ES-I3 (cell line): Measurements from ENCODE around the gene FGD4.
"Not testable (repeated sequence)": the region's sequence is repeated elsewhere in the genome, so short reads cannot be mapped to it uniquely, and the experiment has no call there.

Source experiments
- H3K36me3 ChIP-seq: 2 replicates; pipeline ENCODE4 v1.6.1; 2013; ENCODE audit warnings: mild to moderate bottlenecking, low read length, control low read depth, moderate library complexity; ENCODE audit not compliant: insufficient read depth
- H3K4me1 ChIP-seq: 2 replicates; pipeline ENCODE4 v1.6.1; 2013; ENCODE audit warnings: mild to moderate bottlenecking, control low read depth, low read length; ENCODE audit not compliant: insufficient read depth
- H3K9ac ChIP-seq: 2 replicates; pipeline ENCODE4 v1.6.1; 2013; ENCODE audit warnings: low read depth, mild to moderate bottlenecking, low read length, moderate library complexity
- H3K9me3 ChIP-seq: 2 replicates; pipeline ENCODE4 v1.6.1; 2013; ENCODE audit warnings: mild to moderate bottlenecking, low read length, moderate library complexity; ENCODE audit not compliant: control insufficient read depth, insufficient read depth

The FGD4 gene

DNA sequence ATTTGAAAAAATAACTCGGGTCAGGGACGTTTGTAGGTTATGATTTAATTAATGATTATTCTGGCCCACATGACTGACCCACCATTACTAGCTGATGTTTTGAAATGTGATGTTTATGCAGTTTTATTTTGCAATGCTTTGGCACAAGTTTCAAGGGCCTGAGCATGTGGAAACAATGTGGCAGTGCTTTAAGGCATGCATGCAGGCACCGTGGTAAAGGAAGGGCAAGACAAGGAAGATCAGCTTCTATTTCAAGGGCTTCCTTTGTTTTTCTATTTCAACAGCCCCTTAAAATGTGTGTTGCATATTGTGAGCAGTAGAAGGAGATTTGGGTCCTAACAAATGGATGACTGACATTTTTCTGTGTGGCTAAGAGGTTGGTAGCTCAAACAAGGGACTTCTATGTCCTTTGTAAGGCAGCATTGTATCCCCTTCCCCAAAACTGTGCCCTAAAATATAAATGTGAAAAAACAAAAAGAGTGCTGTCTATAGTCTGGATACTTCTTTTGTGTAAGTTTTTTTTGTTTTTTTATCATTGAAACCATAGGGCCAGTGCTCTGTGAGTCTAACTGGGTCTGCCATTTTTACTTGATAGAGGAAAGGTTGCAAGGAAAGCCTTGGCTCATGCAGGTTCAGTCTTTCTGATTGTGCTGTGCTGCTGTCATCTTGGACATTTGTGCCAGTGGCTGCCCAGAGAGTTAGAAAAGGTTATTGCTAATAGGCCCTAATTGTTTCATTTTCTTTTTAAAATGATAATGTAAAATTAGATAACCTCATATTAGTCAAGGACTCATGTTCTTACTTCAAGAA, 103.5 kb downstream of the FGD4 start:
- Histone ChIP-seq H3K4me1 (peaks cover 42% of the 10 kb centered on the region), H3K9ac (no peak overlapping the region), H3K36me3 (no peaks in the 10 kb centered on the region), H3K9me3 (no peaks in the 10 kb centered on the region)

DNA sequence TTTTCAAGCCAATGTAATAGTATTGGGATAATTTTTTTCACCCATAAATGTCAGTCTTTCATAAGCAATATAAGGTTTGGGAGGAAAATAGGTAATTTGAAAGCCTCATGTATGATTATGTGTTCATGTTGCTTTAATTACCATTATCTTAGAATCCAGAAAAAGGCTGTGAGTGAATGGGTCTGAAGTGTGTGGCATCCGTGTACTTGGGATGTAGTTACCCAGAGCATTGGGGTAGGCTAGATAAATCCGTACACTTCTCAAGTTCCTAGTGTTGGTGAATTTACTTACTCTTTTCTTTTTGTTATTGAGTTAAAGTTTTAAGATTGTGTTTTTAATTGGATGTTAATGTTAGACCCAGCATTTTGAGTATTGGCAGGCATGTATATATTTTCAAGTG, 104.4 kb downstream of the FGD4 start:
- Histone ChIP-seq H3K9me3 (no peaks in the 10 kb centered on the region), H3K9ac (no peak overlapping the region), H3K4me1 (peaks cover 42% of the 10 kb centered on the region), H3K36me3 (no peaks in the 10 kb centered on the region)

DNA sequence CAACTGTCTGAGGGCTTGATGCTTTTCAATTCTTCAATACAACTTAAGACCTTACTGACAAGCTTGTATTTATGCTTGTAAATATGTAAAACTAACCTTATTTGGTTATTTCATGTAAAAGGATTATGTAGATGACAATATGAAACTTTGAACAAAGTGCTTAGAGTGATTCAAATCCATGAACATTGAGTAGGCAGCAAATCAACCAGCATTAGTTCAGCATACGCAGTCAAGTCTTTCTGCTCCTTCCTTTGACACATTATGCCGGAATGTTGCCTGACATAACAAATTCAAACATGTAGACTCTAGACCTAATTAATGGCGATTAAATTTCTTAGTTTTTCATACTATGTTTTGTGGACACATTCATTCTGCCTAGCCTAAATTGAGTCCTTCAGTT, 105.2 kb downstream of the FGD4 start:
- H3K4me1 ChIP-seq = peaks cover 39% of the 10 kb centered on the region
- H3K9ac ChIP-seq = no peak overlapping the region

DNA sequence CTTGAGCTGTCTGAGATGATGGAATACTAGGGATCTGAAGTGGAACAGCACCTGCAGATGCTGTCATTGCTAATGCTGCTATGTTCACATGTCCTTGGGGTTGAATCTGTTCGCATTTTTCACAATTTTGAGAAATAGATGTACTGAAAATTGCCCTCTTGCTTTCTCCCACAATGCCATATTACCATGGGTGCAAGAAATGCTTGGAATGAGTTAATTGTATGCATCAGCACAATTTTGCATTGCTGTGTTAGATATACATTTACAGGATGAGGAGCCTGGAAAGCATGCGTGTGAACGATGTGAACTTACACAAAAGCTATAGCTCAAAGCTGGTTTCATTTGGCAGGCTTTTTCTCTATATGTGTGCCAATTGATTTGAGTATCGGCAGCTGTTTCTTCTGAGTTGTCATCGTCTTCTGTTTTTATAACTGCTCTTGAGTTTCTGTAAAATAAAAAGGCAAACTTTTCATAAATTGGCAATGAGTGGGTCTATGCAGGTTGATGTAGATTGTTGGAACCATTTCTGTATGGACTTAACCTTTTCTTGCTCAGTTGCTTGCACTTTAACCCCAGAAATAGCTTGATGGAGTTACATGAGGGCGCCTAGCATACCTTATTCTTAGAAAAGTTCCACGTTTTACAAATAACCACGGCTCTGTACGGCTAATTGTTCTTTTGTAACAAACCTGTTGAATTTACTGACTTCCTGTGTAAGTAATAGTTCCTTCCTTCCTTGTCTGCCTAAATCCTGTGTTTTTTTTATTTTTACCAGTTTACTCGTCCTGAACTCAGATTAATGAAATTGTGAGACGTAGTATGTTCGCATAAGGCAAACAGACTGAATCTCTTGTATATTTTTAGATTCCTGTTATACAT, 105.9 kb downstream of the FGD4 start:
- no peaks in the 10 kb centered on the region for H3K9me3 ChIP-seq
- no peaks in the 10 kb centered on the region for H3K36me3 ChIP-seq
- H3K4me1 ChIP-seq = peaks cover 39% of the 10 kb centered on the region
- no peak overlapping the region for H3K9ac ChIP-seq

More for the DNA sequence above, 105.2 kb downstream of the FGD4 start:
- Histone ChIP-seq H3K36me3 (no peaks in the 10 kb centered on the region), H3K9me3 (no peaks in the 10 kb centered on the region)

DNA sequence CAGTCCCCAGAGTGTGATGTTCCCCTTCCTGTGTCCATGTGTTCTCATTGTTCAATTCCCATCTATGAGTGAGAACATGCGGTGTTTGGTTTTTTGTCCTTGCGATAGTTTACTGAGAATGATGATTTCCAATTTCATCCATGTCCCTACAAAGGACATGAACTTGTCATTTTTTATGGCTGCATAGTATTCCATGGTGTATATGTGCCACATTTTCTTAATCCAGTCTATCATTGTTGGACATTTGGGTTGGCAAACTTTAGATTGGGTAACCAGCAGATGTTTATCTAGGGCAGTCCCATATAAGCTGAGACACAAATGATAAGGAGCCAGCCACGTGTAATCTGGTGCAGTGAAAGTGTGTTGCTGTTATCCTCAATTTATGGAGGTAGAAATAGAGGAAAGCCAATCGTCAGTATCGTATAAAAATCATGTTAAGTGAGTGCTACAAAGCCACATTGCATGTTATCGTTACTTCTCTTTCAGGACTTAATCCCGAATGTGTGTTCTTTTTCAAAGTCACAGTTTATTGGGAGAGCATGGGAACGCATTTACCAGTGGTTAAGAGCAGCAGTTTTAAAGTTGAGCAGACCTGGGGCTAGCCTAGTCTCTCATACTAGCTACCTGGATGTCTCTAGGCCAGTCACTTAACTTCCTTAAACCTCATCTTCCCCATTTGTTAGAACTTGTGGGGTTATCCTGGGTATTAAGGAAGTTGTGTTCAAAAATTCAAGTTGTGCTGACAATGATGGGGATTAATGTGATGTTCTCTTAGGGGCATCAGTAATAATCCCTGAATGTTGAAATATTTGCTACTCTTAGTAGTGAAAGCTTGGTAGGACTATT, 108.0 kb downstream of the FGD4 start:
- not testable (repeated sequence) for H3K9me3 ChIP-seq, H3K36me3 ChIP-seq, H3K9ac ChIP-seq
- H3K4me1 ChIP-seq = peaks cover 35% of the 10 kb centered on the region

DNA sequence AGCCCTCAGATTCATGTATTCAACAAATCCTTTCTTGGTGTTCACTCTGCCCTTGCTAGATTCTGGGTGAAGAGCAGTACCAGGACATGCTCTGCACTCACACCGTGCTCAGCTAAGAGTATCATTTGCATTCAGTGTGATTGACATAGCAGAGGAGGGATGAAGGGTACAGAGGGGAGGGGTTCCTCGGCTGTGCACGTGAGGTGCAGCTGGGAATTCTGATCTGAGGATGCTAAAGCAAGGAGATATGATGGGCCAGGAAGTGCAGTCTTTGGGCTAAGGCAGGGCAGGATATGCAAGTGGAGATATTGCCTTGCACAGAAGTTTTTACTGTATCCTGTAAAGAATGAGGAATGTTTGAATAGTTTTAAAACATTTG, 108.6 kb downstream of the FGD4 start:
- H3K4me1 ChIP-seq = peaks cover 30% of the 10 kb centered on the region
- H3K9ac ChIP-seq = no peak overlapping the region
- H3K36me3 ChIP-seq = no peaks in the 10 kb centered on the region
- H3K9me3 ChIP-seq = no peaks in the 10 kb centered on the region

DNA sequence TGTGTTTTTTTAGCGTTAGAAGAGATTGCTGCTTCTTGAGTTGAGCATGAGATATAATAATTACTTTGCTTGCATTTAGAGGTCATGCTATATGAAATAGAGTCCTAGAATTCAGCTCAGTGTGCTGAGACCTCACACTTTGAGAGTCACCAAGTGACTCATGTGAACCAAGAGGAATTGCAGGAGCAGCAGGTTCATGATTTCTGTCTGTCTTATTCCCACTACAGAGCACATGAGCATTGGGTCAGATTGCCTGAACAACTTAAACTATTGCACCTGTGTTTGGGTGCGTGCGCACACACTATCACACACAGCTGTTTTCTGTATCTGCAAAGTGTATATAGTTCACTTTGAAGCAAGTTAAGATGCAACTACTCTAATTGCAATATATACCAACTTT, 109.3 kb downstream of the FGD4 start:
- H3K36me3 ChIP-seq = no peaks in the 10 kb centered on the region

DNA sequence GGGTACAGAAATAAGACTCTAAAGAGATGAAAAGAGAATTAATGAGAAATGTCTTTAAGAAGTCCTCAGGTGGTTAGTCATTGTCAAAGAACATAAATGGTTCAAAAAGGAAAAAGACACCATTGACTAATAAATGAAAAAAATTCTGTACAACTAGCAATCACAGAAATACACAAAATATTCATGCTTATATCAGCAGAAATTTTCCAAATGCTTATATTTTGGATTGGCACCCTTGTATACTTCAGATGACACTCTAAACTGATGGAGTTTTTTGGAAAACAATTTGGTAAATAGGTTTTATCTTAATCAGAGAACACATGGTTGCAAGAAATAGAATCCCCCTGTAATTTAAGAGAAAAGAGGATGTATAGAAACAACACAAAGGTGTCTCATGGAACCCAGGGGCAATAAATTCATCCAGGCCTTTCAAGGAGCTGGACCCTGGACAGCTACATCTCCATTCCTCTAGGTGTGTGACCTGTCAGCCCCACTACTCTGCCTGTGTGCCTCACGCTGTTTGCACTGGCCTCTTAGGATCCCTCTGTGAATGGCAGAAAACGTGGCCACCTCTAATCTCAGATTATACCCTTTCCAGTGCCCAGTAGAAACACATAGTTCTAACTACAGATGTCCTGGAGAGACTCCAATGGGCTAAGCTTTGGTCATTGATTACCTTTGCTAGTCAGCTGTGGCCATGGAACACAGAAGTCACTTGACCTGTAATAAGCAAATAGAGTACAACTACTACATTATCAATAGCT, 110.2 kb downstream of the FGD4 start:
- no peak overlapping the region for H3K9ac ChIP-seq
- no peaks in the 10 kb centered on the region for H3K9me3 ChIP-seq
- no peaks in the 10 kb centered on the region for H3K36me3 ChIP-seq
- peaks cover 22% of the 10 kb centered on the region for H3K4me1 ChIP-seq

More for the DNA sequence above, 109.3 kb downstream of the FGD4 start:
- no peak overlapping the region for H3K9ac ChIP-seq
- H3K9me3 ChIP-seq = no peaks in the 10 kb centered on the region
- H3K4me1 ChIP-seq = peaks cover 26% of the 10 kb centered on the region

DNA sequence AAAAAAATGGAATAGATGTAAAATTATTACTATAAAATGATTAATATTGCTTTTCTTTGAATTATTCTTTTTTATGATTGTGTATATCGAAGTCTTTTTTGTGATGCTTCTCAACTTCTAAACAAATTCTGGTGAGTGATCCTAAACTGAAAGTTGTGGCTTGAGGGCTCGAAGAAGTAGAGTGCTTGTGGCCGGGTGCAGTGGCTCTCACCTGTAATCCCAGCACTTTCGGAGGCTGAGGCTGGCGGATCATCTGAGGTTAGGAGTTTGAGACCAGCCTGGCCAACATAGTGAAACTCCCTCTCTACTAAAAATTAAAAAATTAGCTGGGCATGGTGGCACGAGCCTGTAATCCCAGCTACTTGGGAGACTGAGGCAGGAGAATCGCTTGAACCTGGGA, 112.6 kb downstream of the FGD4 start:
- not testable (repeated sequence) for H3K36me3 ChIP-seq, H3K9ac ChIP-seq, H3K9me3 ChIP-seq
- H3K4me1 ChIP-seq = peaks cover 24% of the 10 kb centered on the region; the same call in 1 of the 2 replicates

DNA sequence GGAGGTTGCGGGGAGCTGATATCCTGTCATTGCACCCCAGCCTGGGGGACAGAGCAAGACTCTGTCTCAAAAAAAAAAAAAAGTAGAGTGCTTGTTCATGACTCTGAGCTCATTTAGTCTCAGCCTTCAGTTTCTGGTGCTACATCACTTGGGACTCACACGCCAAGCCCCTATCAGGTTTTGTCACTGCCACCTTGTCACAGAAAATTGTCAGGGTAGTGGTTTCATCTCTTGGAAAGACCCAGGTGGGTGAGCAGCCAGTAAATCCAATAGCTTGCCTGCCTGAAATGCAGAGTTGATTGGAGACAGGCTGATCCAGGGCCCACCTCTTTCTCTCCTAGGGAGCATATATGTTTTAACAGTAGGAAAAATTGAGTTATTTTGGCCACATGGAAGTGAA, 113.0 kb downstream of the FGD4 start:
- no peak overlapping the region for H3K9ac ChIP-seq
- peaks cover 24% of the 10 kb centered on the region; the same call in 1 of the 2 replicates for H3K4me1 ChIP-seq
- H3K36me3 ChIP-seq = no peaks in the 10 kb centered on the region
- no peaks in the 10 kb centered on the region for H3K9me3 ChIP-seq

DNA sequence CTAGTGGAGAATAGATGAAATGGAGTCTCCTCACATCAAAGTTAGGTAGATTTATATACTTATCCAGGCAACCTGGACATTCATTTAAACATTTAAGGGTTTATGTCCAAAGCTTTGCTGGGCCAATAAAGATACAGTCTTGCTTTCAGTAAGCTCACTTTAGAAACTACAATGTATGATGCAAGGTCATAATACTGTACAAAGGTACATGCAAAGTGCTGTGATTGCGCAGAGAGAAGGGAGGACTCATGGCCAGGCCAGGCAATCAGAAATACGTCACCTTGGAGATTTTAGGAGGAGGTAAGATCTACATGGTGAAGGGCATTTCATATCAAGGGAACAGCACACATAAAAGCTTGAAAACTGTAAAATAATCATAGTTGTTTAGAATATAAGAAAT, 113.6 kb downstream of the FGD4 start:
- H3K9me3 ChIP-seq = no peaks in the 10 kb centered on the region
- H3K4me1 ChIP-seq = peaks cover 20% of the 10 kb centered on the region; the same call in 1 of the 2 replicates
- no peak overlapping the region for H3K9ac ChIP-seq
- H3K36me3 ChIP-seq = no peaks in the 10 kb centered on the region

DNA sequence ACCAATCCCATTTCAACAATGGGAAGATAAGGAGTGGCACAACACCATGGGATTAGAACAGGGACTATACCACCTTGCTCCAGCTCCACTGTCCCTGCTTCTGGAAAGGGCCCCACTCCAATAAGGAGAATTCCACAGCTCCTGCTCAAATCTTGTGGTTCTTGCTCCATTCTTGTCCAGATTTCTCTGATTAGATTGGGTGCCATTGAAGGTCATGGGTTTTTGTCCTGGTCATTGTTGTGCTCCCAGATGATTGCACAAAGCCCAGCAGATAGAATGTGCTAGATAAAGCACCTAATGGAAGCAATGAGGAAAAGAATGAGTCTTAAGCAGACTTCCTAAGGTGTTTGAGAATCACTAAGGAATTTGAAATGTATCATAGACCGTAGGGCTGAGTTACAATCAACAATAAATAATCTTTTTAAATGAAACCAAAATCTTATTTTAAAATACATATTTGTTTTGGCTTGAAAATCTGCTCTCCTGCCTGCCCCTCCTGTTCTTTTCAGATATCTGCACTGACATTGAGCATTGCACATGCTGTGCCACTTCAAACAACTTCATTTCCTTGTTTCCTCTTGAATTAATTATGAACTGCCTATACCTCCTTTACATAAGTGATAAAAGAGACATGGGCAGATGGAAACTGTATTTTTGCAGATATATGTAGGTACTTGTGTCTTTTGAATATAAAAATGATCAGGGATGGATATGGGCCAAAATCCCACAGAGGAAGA, 115.9 kb downstream of the FGD4 start:
- Histone ChIP-seq H3K4me1 (peaks cover 20% of the 10 kb centered on the region; the same call in 1 of the 2 replicates), H3K36me3 (no peaks in the 10 kb centered on the region), H3K9me3 (no peaks in the 10 kb centered on the region), H3K9ac (no peak overlapping the region)

DNA sequence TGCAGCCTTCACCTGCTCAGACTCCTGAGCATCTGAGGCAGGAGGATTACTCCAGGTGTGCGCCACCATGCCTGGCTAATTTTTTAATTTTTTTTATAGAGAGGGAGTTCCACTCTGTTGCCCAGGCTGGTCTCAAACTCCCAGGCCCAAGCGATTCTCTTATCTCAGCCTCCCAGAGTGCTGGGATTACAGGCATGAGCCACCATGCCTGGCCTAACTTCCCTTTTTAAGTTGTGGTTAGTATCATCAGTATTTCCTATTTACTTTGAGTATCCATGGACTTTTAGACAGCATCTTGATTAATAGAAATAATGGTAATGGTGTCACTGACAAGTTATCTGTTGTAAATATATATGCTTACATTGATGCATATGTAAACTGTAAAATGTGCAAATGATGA, 116.9 kb downstream of the FGD4 start:
- Histone ChIP-seq H3K9me3 (no peaks in the 10 kb centered on the region), H3K9ac (no peak overlapping the region), H3K4me1 (peaks cover 22% of the 10 kb centered on the region; the same call in 1 of the 2 replicates), H3K36me3 (no peaks in the 10 kb centered on the region)
